SK-N-SH treated with all-trans-retinoic acid at 6 μM for 48 hours (cell line): ENCODE data around the gene PPP5C.
"Not testable (repeated sequence)": the region's sequence is repeated elsewhere in the genome, so short reads cannot be mapped to it uniquely, and the experiment has no call there.

ENCODE experiments used
- ATAC-seq: fragments of 200-7000 bp; cut with Tn5 transposase; 3 replicates; pipeline ENCODE4 v1.9.1; 2020; ENCODE audit warnings: mild to moderate bottlenecking, moderate library complexity
- ARNTL ChIP-seq: fragments of 450-650 bp; formaldehyde crosslinking; IDR thresholded peaks from 2 replicates; pipeline ENCODE4 v1.5.0; 2020; ENCODE audit warnings: low read depth, mild to moderate bottlenecking, moderate library complexity, borderline replicate concordance
- BACH2 ChIP-seq: fragments of 250-450 bp; sonication (Bioruptor Pico); IDR thresholded peaks from 2 replicates; pipeline ENCODE4 v1.9.0; 2021; ENCODE audit warnings: mild to moderate bottlenecking, borderline replicate concordance
- CREB5 ChIP-seq: fragments of 250-450 bp; sonication (Bioruptor Pico); IDR thresholded peaks from 2 replicates; pipeline ENCODE4 v1.5.1; 2020; ENCODE audit warnings: low read depth, mild to moderate bottlenecking, moderate library complexity
- CSRNP3 ChIP-seq: fragments of 250-450 bp; sonication (Bioruptor Pico); IDR thresholded peaks from 2 replicates; pipeline ENCODE4 v1.5.1; 2021; ENCODE audit warnings: mild to moderate bottlenecking, moderate library complexity
- ESRRG ChIP-seq: fragments of 250-450 bp; sonication (Bioruptor Pico); IDR thresholded peaks from 2 replicates; pipeline ENCODE4 v1.6.1; 2021; ENCODE audit warnings: mild to moderate bottlenecking
- GLIS3 ChIP-seq: fragments of 250-450 bp; sonication (Bioruptor Pico); IDR thresholded peaks from 2 replicates; pipeline ENCODE4 v1.5.0; 2020; ENCODE audit warnings: mild to moderate bottlenecking, moderate library complexity
- ISL1 ChIP-seq: fragments of 250-450 bp; sonication (Bioruptor Pico); IDR thresholded peaks from 2 replicates; pipeline ENCODE4 v2.1.2; 2022; ENCODE audit warnings: mild to moderate bottlenecking, moderate library complexity
- OSR1 ChIP-seq: fragments of 250-450 bp; sonication (Bioruptor Pico); IDR thresholded peaks from 2 replicates; pipeline ENCODE4 v1.8.0; 2022; ENCODE audit warnings: moderate library complexity, mild to moderate bottlenecking, inconsistent platforms
- PATZ1 ChIP-seq: fragments of 250-450 bp; sonication (Bioruptor Pico); IDR thresholded peaks from 2 replicates; pipeline ENCODE4 v1.8.0; 2020; ENCODE audit warnings: mild to moderate bottlenecking, moderate library complexity, borderline replicate concordance
- POU6F1 ChIP-seq: fragments of 250-450 bp; sonication (Bioruptor Pico); IDR thresholded peaks from 2 replicates; pipeline ENCODE4 v1.8.0; 2021; ENCODE audit warnings: low read depth, mild to moderate bottlenecking, moderate library complexity, borderline replicate concordance
- PPARA ChIP-seq: fragments of 250-450 bp; sonication (Bioruptor Pico); IDR thresholded peaks from 2 replicates; pipeline ENCODE4 v1.5.0; 2020; ENCODE audit warnings: mild to moderate bottlenecking, borderline replicate concordance
- RARB ChIP-seq: fragments of 250-450 bp; sonication (Bioruptor Pico); IDR thresholded peaks from 2 replicates; pipeline ENCODE4 v1.8.0; 2021; ENCODE audit warnings: mild to moderate bottlenecking, moderate library complexity
- TCF4 ChIP-seq: fragments of 250-450 bp; sonication (Bioruptor Pico); IDR thresholded peaks from 2 replicates; pipeline ENCODE4 v1.8.0; 2021; ENCODE audit warnings: mild to moderate bottlenecking, moderate library complexity, borderline replicate concordance
- TOX ChIP-seq: fragments of 250-450 bp; sonication (Bioruptor Pico); IDR thresholded peaks from 2 replicates; pipeline ENCODE4 v1.8.0; 2021; ENCODE audit warnings: mild to moderate bottlenecking, moderate library complexity, borderline replicate concordance
- TSHZ2 ChIP-seq: fragments of 250-450 bp; sonication (Bioruptor Pico); IDR thresholded peaks from 2 replicates; pipeline ENCODE4 v1.5.0; 2020; ENCODE audit warnings: mild to moderate bottlenecking, moderate library complexity
- ZC3H10 ChIP-seq: fragments of 250-450 bp; sonication (Bioruptor Pico); IDR thresholded peaks from 2 replicates; pipeline ENCODE4 v1.5.1; 2021; ENCODE audit warnings: mild to moderate bottlenecking, moderate library complexity
- ZFP3 ChIP-seq: fragments of 250-450 bp; sonication (Bioruptor Pico); IDR thresholded peaks from 2 replicates; pipeline ENCODE4 v1.5.0; 2020; ENCODE audit warnings: mild to moderate bottlenecking, moderate library complexity
- ZFP30 ChIP-seq: fragments of 450-650 bp; formaldehyde crosslinking; IDR thresholded peaks from 2 replicates; pipeline ENCODE4 v1.5.0; 2022; ENCODE audit warnings: mild to moderate bottlenecking, moderate library complexity
- ZNF565 ChIP-seq: fragments of 450-650 bp; formaldehyde crosslinking; conservative IDR thresholded peaks from 2 replicates; pipeline ENCODE4 v1.5.0; 2020; ENCODE audit warnings: low read depth, mild to moderate bottlenecking, moderate library complexity
- ZNF70 ChIP-seq: fragments of 450-650 bp; formaldehyde crosslinking; IDR thresholded peaks from 2 replicates; pipeline ENCODE4 v1.5.0; 2020; ENCODE audit warnings: mild to moderate bottlenecking, moderate library complexity

PPP5C gene

GRCh38 chr19:46319613-46320012 lies 27.3 kb upstream of the PPP5C start:
- no peak for ATAC-seq
- TF ChIP-seq ZFP3 (CRISPR knock-in tag) (no peak), GLIS3 (CRISPR knock-in tag) (no peak), ZNF70 (CRISPR knock-in tag) (no peak), PPARA (CRISPR knock-in tag) (no peak), CSRNP3 (no peak), ESRRG (CRISPR knock-in tag) (no peak), ARNTL (CRISPR knock-in tag) (no peak), BACH2 (CRISPR knock-in tag) (no peak), OSR1 (no peak)

- TF ChIP-seq ZNF70 (CRISPR knock-in tag) (no peak), PPARA (CRISPR knock-in tag) (no peak), ZC3H10 (CRISPR knock-in tag) (no peak), TOX (no peak), OSR1 (no peak), ARNTL (CRISPR knock-in tag) (no peak), CSRNP3 (no peak), PATZ1 (CRISPR knock-in tag) (no peak), ZNF565 (CRISPR knock-in tag) (no peak), RARB (CRISPR knock-in tag) (no peak), CREB5 (CRISPR knock-in tag) (no peak), POU6F1 (no peak), TSHZ2 (CRISPR knock-in tag) (no peak), ZFP3 (CRISPR knock-in tag) (no peak), TCF4 (CRISPR knock-in tag) (no peak)
- ATAC-seq = no peak
Observed at GRCh38 chr19:46320559-46320958, 26.3 kb upstream of the PPP5C start.

- TF ChIP-seq ZFP30 (CRISPR knock-in tag) (no peak), ARNTL (CRISPR knock-in tag) (no peak), ISL1 (CRISPR knock-in tag) (no peak)
- no peak for ATAC-seq
Observed at GRCh38 chr19:46321653-46322052, 25.2 kb upstream of the PPP5C start.

GRCh38 chr19:46323227-46323626 lies 23.7 kb upstream of the PPP5C start:
- ATAC-seq = not testable (repeated sequence)
